ENCODE measurements around the gene DCST2. TPM values are rescaled to one million over a fixed set of nuclear protein-coding genes. Genes with fewer than 3 reads are reported as not detected.

Gene DCST2
- total and polyA plus RNA-seq, 9 donors = 0.17 to 1.4 (median 1.1) TPM; not detected in 1

- TF ChIP-seq POLR2A (IDR thresholded peaks at IDR 0.05) = no peak
- TF ChIP-seq CTCF (IDR thresholded peaks at IDR 0.05) = no peak
- no peak for TF ChIP-seq EP300 (IDR thresholded peaks at IDR 0.05)
- peak overlapping the region; percentile 55 to 98 for H3K27ac ChIP-seq
- no peaks in the 10 kb centered on the region for H3K27me3 ChIP-seq
- no peaks in the 10 kb centered on the region for H3K36me3 ChIP-seq
- 0 to 1% (median 0%) methylated on average over 24 of the region's 24 CpGs for WGBS, 3 donors
- peak overlapping the region; percentile 55 for H3K4me3 ChIP-seq
- peak; percentile 63 to 78 (median 77) for DNase-seq
- intact Hi-C loops (cut with DNase I) = loop anchor here in 1 of 4 donors (2.0 kb wide), 1 partner anchor 25 kb away; no protein-coding TSS in a partner anchor
- peaks cover 8% of the 10 kb centered on the region for H3K4me1 ChIP-seq (ENCODE audit: insufficient read depth)
- H3K9me3 ChIP-seq = no peaks in the 10 kb centered on the region
Measured at GRCh38 chr1:154975409-154976059, 58.0 kb downstream of the DCST2 start.

- H3K27ac ChIP-seq = peak overlapping the region; percentile 55 to 98
- H3K4me1 ChIP-seq (ENCODE audit: insufficient read depth) = peaks cover 8% of the 10 kb centered on the region
- no peaks in the 10 kb centered on the region for H3K36me3 ChIP-seq
- DNase-seq = peak; percentile 95 to 97 (median 96)
- 0 to 1% (median 1%) methylated on average over 30 of the region's 30 CpGs for WGBS, 3 donors
- TF ChIP-seq EP300 (IDR thresholded peaks at IDR 0.05) = peak; percentile 44
- TF ChIP-seq CTCF (IDR thresholded peaks at IDR 0.05) = peak in 1 of 3 donors; percentile 27
- TF ChIP-seq POLR2A (IDR thresholded peaks at IDR 0.05) = peak; percentile 80
- no peaks in the 10 kb centered on the region for H3K9me3 ChIP-seq
- intact Hi-C loops (cut with DNase I) = loop anchor here in 1 of 4 donors (2.0 to 5.0 kb wide), 2 partner anchors 26 to 77 kb away; partner anchors contain the start of gene ADAM15
- no peaks in the 10 kb centered on the region for H3K27me3 ChIP-seq
- H3K4me3 ChIP-seq = peak overlapping the region; percentile 55
Measured at GRCh38 chr1:154974808-154975408, 58.7 kb downstream of the DCST2 start.

GRCh38 chr1:154974102-154974807, 59.3 kb downstream of the DCST2 start, which contains the start of gene CKS1B:
CKS1B (plus strand) TSS chr1:154974681; CDS start chr1:154974746, 65 bp downstream.
- Histone ChIP-seq H3K27ac (peak within 1 kb of the TSS; percentile 92 to 98), H3K36me3 (no peaks in the 10 kb centered on the region), H3K27me3 (no peaks in the 10 kb centered on the region), H3K4me1 (ENCODE audit: insufficient read depth) (peaks cover 11% of the 10 kb centered on the region), H3K4me3 (peak within 1 kb of the TSS; percentile 77), H3K9me3 (no peaks in the 10 kb centered on the region)
- intact Hi-C loops (cut with DNase I) = loop anchor here in 1 of 4 donors (2.0 to 5.0 kb wide), 2 partner anchors 27 to 78 kb away; partner anchors contain the start of gene ADAM15
- WGBS, 3 donors = 0% methylated on average over 47 of the region's 47 CpGs
- peak in 1 of 3 donors; percentile 31 for TF ChIP-seq CTCF (IDR thresholded peaks at IDR 0.05)
- peak; percentile 91 for TF ChIP-seq POLR2A (IDR thresholded peaks at IDR 0.05)
- TF ChIP-seq EP300 (IDR thresholded peaks at IDR 0.05) = no peak
- peak; percentile 97 to 98 (median 98) for DNase-seq
